ENCODE data around the gene OGFOD3. TPM values are rescaled to one million over a fixed set of nuclear protein-coding genes. Genes with fewer than 3 reads are reported as not detected.
A peak's percentile ranks its signal among the peaks of the same experiment; 100 is the strongest.

The OGFOD3 gene
- total and polyA plus RNA-seq, 12 donors, result 17.9 to 131 (median 42.0) TPM

DNA sequence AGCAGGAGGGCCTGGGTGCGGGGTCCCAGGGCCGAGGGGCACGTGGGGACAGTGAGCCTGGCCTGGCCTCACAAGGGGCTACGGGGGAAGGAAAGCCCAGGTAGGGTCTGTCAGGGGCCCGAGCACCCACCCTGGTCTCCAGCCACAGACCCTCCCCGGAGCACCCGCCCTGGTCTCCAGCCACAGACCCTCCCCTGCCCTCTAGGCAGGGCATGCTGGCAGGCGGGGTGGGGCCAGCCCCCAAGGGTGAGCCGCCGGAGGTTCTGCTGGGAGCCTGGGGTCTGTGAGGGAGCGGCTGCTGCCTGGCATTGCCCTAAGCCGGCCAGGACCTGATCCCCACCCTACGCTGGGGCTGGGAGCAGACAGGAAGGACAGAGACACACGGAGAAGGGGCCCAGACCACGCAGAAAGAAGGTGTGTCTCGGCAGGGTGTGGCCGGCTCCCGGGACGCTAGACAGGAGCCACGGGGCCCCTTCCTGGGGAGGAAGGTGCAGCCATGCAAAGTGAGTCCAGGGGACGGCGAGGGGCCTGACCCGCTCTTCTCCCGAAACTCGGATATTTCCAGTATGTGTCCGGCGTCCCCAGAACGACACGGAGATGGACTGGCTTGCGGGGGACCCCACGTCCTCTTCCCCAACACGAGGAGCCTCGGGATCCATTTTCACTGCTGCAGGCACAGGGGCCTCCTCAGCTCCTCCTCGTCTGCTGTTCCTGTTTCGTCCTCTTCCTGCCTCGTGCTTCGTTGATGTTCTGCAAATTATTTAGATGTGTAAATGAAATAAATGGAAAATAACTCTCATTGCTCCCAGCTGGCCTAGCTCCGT is 31.3 kb downstream of the OGFOD3 start:
- H3K4me1 ChIP-seq (replicated peaks in 1 of 2), result peaks cover 9 to 17% of the 10 kb centered on the region in 2 donors
- no peaks in the 10 kb centered on the region for H3K9me3 ChIP-seq (replicated peaks in 1 of 3)
- no peaks in the 10 kb centered on the region for H3K27me3 ChIP-seq
- H3K27ac ChIP-seq, result no peak overlapping the region
- peaks cover 0 to 3% of the 10 kb centered on the region in 2 donors for H3K36me3 ChIP-seq (replicated peaks in 1 of 2)
- WGBS, 4 donors, result 49 to 62% (median 59%) methylated on average over 17 to 38 of the region's 38 CpGs
- no peak for DNase-seq
- no peak for TF ChIP-seq POLR2A (IDR thresholded peaks at IDR 0.05)
- no peak for TF ChIP-seq CTCF (IDR thresholded peaks at IDR 0.05)
- no peak overlapping the region for H3K4me3 ChIP-seq
- intact Hi-C loops (cut with DNase I), result no loop called here

DNA sequence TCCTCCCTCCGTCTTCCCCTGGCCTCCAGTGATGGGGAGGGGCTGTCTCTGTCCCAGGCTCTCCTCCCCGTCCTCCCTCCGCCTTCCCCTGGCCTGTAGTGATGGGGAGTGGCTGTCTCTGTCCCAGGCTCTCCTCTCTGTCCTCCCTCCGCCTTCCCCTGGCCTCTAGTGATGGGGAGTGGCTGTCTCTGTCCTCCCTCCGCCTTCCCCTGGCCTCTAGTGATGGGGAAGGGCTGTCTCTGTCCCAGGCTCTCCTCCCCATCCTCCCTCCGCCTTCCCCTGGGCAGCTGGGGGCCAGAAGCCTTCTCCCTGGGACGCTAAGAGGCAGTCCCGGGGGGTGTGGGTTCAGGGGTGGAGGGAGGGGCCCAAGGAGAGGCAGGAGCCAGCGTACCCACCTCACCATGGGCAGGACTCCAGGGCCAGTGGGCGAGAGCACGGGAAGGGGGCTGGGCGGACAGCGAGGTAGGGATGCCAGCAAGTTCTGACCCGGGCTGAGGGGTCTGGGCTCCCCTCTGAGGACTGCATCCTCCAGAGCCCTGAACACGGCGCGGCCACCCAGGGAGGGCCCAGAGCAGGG is 32.0 kb downstream of the OGFOD3 start:
- no peak for TF ChIP-seq POLR2A (IDR thresholded peaks at IDR 0.05)
- TF ChIP-seq CTCF (IDR thresholded peaks at IDR 0.05), result no peak
- Histone ChIP-seq H3K27me3 (no peaks in the 10 kb centered on the region), H3K4me3 (no peak overlapping the region), H3K9me3 (replicated peaks in 1 of 3) (no peaks in the 10 kb centered on the region), H3K27ac (no peak overlapping the region), H3K36me3 (replicated peaks in 1 of 2) (no peaks in the 10 kb centered on the region), H3K4me1 (replicated peaks in 1 of 2) (peaks cover 9 to 17% of the 10 kb centered on the region in 2 donors)
- 29 to 41% (median 34%) methylated on average over 14 to 17 of the region's 17 CpGs; no CpG with 5 or more reads in 1 of the 4 donors for WGBS, 4 donors
- intact Hi-C loops (cut with DNase I), result no loop called here
- peak in 4 of 7 donors; percentile 35 to 60 (median 58) for DNase-seq

DNA sequence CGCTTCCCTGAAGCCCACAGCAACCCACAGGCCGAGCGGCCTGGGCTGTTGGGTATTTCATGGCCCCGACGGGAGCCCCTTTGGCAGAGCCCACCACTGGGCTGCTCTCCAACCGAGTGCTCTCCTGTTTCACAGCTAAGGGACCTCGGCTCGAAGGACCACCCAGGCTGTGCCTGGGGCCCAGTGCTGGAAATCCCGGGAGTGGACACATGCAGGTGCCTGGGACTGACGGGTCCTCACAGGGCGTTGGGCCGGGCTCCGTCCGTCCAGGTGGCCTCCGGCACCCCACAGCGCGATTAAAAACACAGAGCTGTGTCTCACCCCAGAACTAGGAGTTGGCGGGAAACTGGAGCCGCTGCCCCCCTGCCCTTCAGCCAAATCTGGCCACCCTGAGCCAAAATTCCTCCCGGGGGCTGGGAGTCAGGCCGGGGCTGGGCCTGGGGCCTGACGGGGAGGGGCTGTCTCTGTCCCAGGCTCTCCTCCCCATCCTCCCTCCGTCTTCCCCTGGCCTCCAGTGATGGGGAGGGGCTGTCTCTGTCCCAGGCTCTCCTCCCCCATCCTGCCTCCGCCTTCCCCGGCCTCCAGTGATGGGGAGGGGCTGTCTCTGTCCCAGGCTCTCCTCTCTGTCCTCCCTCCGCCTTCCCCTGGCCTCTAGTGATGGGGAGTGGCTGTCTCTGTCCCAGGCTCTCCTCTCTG is 32.7 kb downstream of the OGFOD3 start:
- peaks cover 9 to 17% of the 10 kb centered on the region in 2 donors for H3K4me1 ChIP-seq (replicated peaks in 1 of 2)
- DNase-seq, result no peak
- TF ChIP-seq POLR2A (IDR thresholded peaks at IDR 0.05), result no peak
- no peak for TF ChIP-seq CTCF (IDR thresholded peaks at IDR 0.05)
- intact Hi-C loops (cut with DNase I), result no loop called here
- WGBS, 4 donors, result 2 to 31% (median 23%) methylated on average over 7 to 26 of the region's 26 CpGs; no CpG with 5 or more reads in 1 of the 4 donors
- no peaks in the 10 kb centered on the region for H3K9me3 ChIP-seq (replicated peaks in 1 of 3)
- peaks cover under 1% of the 10 kb centered on the region for H3K27me3 ChIP-seq
- H3K36me3 ChIP-seq (replicated peaks in 1 of 2), result no peaks in the 10 kb centered on the region
- peak overlapping the region in 1 of 5 donors; percentile 51 for H3K27ac ChIP-seq
- no peak overlapping the region for H3K4me3 ChIP-seq
